GM18951 (cell line): ENCODE results near the gene FOXO1.

ENCODE experiments used
- POLR2A ChIP-seq: IDR thresholded peaks from 4 replicates; pipeline ENCODE4 v1.6.1; 2011; ENCODE audit warnings: mild to moderate bottlenecking; ENCODE audit not compliant: insufficient read length, insufficient read depth; ENCODE audit errors: extremely low read depth
- in situ Hi-C: fragments of 300-500 bp; cut with MboI; formaldehyde crosslinking; loops from one replicate; pipeline ENCODE4 v1.12.0; 2022; ENCODE audit warnings: low sequenced_read_pairs, mixed read lengths, inconsistent platforms; ENCODE audit not compliant: unreplicated experiment

FOXO1 gene

DNA sequence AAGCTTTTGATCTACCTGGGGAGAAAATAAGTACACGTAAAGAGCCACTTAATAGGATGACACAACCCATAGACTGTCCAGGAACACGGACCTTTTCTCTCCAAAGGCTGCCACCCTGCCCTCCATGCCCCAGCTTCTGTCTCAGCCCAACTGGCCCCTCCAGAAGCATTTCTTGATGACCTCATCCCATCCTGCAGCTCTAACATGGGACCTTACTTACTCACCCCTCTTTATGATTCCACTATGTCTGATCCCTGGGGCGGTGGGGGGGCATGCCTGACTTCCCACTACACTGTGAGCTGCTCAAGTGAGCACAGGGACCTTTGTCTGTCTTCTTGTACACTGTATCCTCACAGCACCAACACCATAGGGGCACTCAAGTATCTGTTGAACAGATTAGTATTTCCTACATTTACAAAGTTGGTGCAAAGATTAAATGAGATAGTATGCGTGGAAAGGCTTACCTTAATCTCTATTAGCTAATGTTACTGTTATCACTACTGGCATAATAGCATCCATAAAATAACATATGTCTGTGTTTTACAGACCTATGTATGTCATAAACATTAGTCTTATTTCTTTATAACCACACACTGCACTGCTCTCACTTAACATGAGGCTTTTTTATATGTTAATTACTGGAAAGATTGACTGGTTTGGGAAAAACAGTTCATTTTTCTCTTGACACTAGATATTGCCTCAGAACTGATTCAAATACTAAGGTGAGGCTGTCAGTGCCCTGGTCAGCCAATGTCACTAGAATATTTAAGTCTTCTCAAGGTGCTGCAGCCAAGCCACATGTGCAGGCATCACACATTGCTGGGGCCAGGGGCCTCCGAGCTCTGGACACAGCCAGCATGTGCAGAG, 100.9 kb downstream of the FOXO1 start:
- in situ Hi-C loops: no loop called here
- TF ChIP-seq POLR2A: no peak

DNA sequence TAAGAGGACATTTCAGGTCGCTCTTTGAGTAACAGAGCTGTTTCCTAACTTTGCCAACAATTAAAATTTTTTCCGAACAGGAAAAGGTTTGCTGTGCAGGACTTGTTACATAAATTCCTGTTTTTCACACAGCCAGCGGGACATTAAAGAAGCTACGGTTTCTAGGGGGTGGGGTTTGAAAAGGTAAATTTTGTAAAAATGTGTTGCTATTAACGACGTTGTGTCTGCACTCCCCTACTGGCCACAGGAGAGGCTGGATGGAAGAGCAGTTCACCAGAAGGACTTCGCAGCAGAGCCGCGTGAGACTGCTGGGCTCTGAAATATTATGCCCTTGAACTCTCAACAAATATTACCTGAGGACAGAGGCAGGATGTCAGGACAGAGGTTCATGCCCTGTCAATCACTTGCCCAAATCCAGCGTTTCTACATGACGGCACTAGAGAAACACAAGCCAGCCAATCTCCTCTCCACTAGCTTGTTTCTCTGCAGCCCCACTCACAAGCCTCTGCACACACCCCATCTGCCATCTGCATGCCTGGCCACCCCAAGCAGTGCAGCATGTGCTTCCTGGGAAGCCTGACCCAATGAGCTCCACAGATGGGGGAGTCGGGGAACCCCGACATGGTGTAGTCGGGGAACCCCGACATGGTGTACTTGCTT, 102.0 kb downstream of the FOXO1 start:
- no peak for TF ChIP-seq POLR2A
- in situ Hi-C loops: no loop called here

GRCh38 chr13:40563350-40564125, 102.9 kb downstream of the FOXO1 start:
- TF ChIP-seq POLR2A: no peak
- in situ Hi-C loops: no loop called here

- in situ Hi-C loops: no loop called here
- no peak for TF ChIP-seq POLR2A
Observed at GRCh38 chr13:40562975-40563349, 103.5 kb downstream of the FOXO1 start.

- TF ChIP-seq POLR2A: no peak
- in situ Hi-C loops: no loop called here
Observed at GRCh38 chr13:40559915-40560314, 106.5 kb downstream of the FOXO1 start.

- no peak for TF ChIP-seq POLR2A
- in situ Hi-C loops: no loop called here
Observed at GRCh38 chr13:40558656-40559055, 107.8 kb downstream of the FOXO1 start.

DNA sequence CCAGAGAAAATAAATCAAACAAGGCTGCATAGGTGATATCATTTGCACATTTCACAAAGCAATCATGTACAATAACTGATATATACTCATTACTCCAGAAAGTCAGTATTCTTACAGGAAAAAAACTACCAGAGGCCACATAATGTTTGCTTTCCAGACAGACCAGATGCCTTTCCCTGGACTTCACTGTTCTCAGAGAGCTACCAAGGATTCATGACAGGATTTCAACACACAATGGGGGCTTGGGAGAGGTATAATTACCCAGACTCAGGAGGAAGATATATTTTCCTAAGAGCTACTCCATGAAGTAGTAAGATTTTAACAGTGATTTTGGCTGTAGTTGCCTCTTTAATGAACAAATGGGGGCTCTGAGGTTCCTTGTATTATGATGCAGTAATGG, 110.0 kb downstream of the FOXO1 start:
- in situ Hi-C loops: no loop called here
- TF ChIP-seq POLR2A: no peak

DNA sequence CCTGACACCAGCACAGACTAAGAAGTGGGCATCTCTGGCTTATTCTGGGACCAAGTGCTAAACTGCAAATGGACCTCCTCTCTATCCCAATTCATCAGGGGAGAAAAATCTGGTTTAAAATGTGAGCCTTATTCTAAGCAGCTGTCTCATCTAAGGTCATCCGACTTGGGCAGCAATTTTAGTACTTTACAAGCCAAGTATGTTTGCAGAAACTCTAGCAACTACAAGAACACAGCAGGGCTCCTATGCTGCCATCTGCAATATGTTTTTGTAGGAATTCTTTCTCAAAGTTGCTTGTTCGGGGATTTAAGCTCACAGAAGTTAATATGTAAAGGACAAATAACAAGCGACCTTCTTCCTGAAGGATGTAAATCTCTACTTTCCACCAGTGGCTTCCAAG, 113.1 kb downstream of the FOXO1 start:
- TF ChIP-seq POLR2A: no peak
- in situ Hi-C loops: no loop called here

- no peak for TF ChIP-seq POLR2A
- in situ Hi-C loops: no loop called here
Observed at GRCh38 chr13:40552895-40553294, 113.5 kb downstream of the FOXO1 start.

GRCh38 chr13:40550130-40550529, 116.3 kb downstream of the FOXO1 start:
- in situ Hi-C loops: no loop called here

DNA sequence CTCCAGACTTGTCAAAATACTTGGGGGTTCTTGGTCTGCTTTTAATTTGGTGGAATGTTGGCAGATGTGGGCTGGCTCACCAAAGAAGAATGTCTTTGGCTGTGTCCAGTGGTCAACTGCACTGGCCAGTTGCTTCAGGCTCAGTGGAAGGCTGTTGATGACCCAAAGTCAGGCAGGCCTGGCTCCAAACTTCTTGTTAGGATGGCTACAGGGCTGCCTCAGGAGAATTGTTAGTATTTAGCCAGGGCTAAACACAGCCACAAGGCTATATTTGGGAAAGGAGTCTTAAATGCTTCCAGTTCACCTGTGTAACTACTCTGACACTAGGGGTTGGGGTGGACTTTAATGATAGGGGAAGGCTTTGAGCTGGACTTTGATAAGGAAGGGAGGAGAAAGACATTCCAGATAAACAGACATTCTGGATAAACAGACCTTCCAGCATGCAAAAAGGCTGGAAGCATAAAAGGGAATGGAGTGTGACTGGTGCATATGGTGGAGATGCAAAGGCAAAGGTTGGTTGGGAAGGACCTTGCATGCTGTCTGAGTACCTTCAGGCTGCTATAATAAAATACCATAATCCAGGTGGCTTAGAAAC, 116.8 kb downstream of the FOXO1 start:
- no peak for TF ChIP-seq POLR2A
- in situ Hi-C loops: no loop called here

More at GRCh38 chr13:40550130-40550529, 116.3 kb downstream of the FOXO1 start:
- TF ChIP-seq POLR2A: no peak

DNA sequence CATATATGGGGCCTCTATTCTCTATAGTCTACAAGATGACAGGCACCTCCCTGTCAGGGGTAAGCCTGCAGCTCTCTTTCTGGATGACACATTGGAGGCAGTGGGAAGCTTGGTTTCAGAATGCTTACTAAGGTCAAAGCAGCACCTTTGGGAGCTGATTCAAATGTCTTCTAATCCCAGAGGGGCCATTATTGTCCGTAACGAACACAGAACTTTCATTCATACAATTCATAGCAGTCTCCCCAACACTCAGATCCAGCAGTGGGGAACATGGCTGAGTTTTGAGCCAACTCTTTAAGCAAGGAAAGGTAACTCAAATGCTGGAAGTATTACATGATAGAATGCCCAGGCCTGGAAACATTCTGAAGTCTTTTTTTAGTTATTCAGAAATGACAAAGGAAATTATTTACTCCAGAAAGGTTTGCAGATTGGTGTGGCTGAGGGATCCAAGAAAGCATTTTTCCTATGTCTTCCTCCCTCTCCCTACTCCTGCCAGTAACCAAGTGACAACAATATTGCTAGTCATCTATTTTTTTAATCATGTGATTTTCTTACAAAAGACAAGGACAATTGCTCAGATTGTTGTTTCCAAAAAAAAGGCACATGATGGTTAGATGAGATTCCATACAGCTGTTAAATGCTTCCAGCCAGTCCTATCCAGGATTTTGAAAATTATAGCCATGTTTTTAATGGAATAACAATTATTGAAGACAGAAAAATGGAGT, 118.7 kb downstream of the FOXO1 start:
- in situ Hi-C loops: no loop called here

More for the DNA sequence above, 118.7 kb downstream of the FOXO1 start:
- TF ChIP-seq POLR2A: no peak
